B cell (primary cell): ENCODE measurements around the gene NUP214. TPM values are rescaled to one million over a fixed set of nuclear protein-coding genes. Genes with fewer than 3 reads are reported as not detected.

Experiments used
- ATAC-seq: fragments of 200-7000 bp; cut with Tn5 transposase; one replicate; pipeline ENCODE4 v1.10.0; 2021; ENCODE audit warnings: low read depth, mild to moderate bottlenecking, moderate number of reproducible peaks, moderate library complexity
- CTCF ChIA-PET: fragments of 350-600 bp; sonication (Branson Sonifier 250); formaldehyde crosslinking; loops from one replicate; lab custom pipeline; 2021; ENCODE audit warnings: antibody characterized with exemption, inconsistent platforms; lab: Charles Lee
- POLR2A ChIA-PET: fragments of 350-600 bp; sonication (Branson Sonifier 250); formaldehyde crosslinking; loops from one replicate; lab custom pipeline; 2021; ENCODE audit warnings: antibody characterized with exemption; lab: Charles Lee
- DNase-seq: peaks from one replicate; pipeline ENCODE4 v3.0.0; 2013
- H2AFZ ChIP-seq: 2 replicates; pipeline ENCODE4 v1.6.1; 2012; ENCODE audit warnings: mild to moderate bottlenecking, low read depth, low read length; ENCODE audit not compliant: insufficient read depth, poor library complexity, severe bottlenecking
- H3K27ac ChIP-seq, 2 donors: 1 replicate in 1 of 2; 2 replicates in 1 of 2; pipeline ENCODE4 v1.5.1; 2012 to 2013; ENCODE audit warnings: low read length in 2 of 2, mild to moderate bottlenecking in 2 of 2, moderate library complexity in 1 of 2
- H3K27me3 ChIP-seq, 4 experiments: fragments of 200-600 bp in 1 of 4; sonication (generic) in 1 of 4; replicated peaks in 1 of 4; 1 replicate in 2 of 4; 2 replicates in 2 of 4; pipeline versions ENCODE4 v1.6.1 to v1.7.0; 2013 to 2016; ENCODE audit warnings: low read length in 3 of 4, mild to moderate bottlenecking in 2 of 4, mixed read lengths in 1 of 4, moderate library complexity in 1 of 4; ENCODE audit not compliant: insufficient read depth in 4 of 4, control insufficient read depth in 3 of 4; ENCODE audit errors: control extremely low read depth in 1 of 4
- H3K36me3 ChIP-seq, 2 experiments: replicated peaks in 1 of 2; 1 replicate in 1 of 2; 2 replicates in 1 of 2; pipeline versions ENCODE4 v1.6.1 to v1.7.1; 2013; ENCODE audit warnings: low read length in 1 of 2; ENCODE audit not compliant: insufficient read depth in 2 of 2, control insufficient read depth in 1 of 2; ENCODE audit errors: control extremely low read depth in 1 of 2, extremely low read depth in 1 of 2
- H3K4me1 ChIP-seq, 2 donors: fragments of 200-600 bp in 1 of 2; sonication (generic) in 1 of 2; 1 replicate in 1 of 2; 2 replicates in 1 of 2; pipeline versions ENCODE4 v1.5.1 to v1.6.1; 2013 to 2017; ENCODE audit warnings: low read length in 2 of 2; ENCODE audit not compliant: control insufficient read depth in 2 of 2, insufficient read depth in 2 of 2
- H3K4me2 ChIP-seq: replicated peaks from 2 replicates; pipeline ENCODE3; 2012; ENCODE audit warnings: mild to moderate bottlenecking, low read depth, low read length; ENCODE audit not compliant: poor library complexity, severe bottlenecking
- H3K4me3 ChIP-seq, 5 experiments: fragments of 200-600 bp in 1 of 5; sonication (generic) in 1 of 5; 1 replicate in 3 of 5; 2 replicates in 2 of 5; pipeline versions ENCODE4 v1.5.1 to v1.7.0; 2011 to 2016; ENCODE audit warnings: low read length in 4 of 5, mild to moderate bottlenecking in 4 of 5, low read depth in 2 of 5, control low read depth in 1 of 5, moderate library complexity in 1 of 5; ENCODE audit not compliant: insufficient read depth in 1 of 5; ENCODE audit errors: control extremely low read depth in 1 of 5, extremely low read depth in 1 of 5
- H3K79me2 ChIP-seq: fragments of 200-600 bp; sonication (generic); one replicate; pipeline ENCODE4 v1.6.0; 2016; ENCODE audit warnings: low read length; ENCODE audit not compliant: control insufficient read depth, insufficient read depth
- H3K9ac ChIP-seq: fragments of 200-600 bp; sonication (generic); 2 replicates; pipeline ENCODE4 v1.6.1; 2017; ENCODE audit warnings: mild to moderate bottlenecking, low read length, moderate library complexity
- H3K9me3 ChIP-seq, 3 donors: one replicate each; pipeline versions ENCODE4 v1.6.1 to v1.7.1; 2013; ENCODE audit warnings: low read length in 2 of 3; ENCODE audit not compliant: control insufficient read depth in 2 of 3, insufficient read depth in 1 of 3; ENCODE audit errors: control extremely low read depth in 1 of 3
- H4K20me1 ChIP-seq: 2 replicates; pipeline ENCODE4 v1.6.0; 2012; ENCODE audit warnings: mild to moderate bottlenecking, low read length; ENCODE audit not compliant: insufficient read depth, control insufficient read depth, poor library complexity, severe bottlenecking
- H3K27ac Mint-ChIP-seq: one replicate; pipeline ENCODE4 v1.8.0; 2021; ENCODE audit warnings: mixed read lengths
- H3K27me3 Mint-ChIP-seq: one replicate; pipeline ENCODE4 v1.8.0; 2021; ENCODE audit warnings: mixed read lengths
- H3K4me1 Mint-ChIP-seq: one replicate; pipeline ENCODE4 v1.8.0; 2021; ENCODE audit warnings: mixed read lengths
- H3K4me3 Mint-ChIP-seq: one replicate; pipeline ENCODE4 v1.8.0; 2021; ENCODE audit warnings: mixed read lengths
- H3K9me3 Mint-ChIP-seq: one replicate; pipeline ENCODE4 v1.8.0; 2022; ENCODE audit warnings: mixed read lengths; ENCODE audit not compliant: insufficient read depth
- EZH2 ChIP-seq: IDR thresholded peaks from 2 replicates; pipeline ENCODE4 v1.6.1; 2012; ENCODE audit warnings: borderline replicate concordance, low read depth, mild to moderate bottlenecking, moderate library complexity, low read length; ENCODE audit not compliant: insufficient read depth, poor library complexity, severe bottlenecking
- WGBS: methylation state at CpG from one replicate; pipeline ENCODE4 v1.1.5; 2013; ENCODE audit warnings: missing lambda C conversion rate; ENCODE audit not compliant: insufficient coverage; 5-methylcytosine and 5-hydroxymethylcytosine counted together
- intact Hi-C: fragments of 100-400 bp; cut with micrococcal nuclease; formaldehyde crosslinking; loops from one replicate; pipeline ENCODE4 v1.10.0; 2022
- polyA plus RNA-seq: library from polyadenylated mRNA; depleted of rRNA; stranded (reverse); fragments of >200 nt; gene quantifications from 2 replicates; pipeline ENCODE4 v1.2.3, GENCODE V29; 2012
- total RNA-seq, 2 donors: library from RNA; stranded (reverse); fragments of 120-200 nt in 1 of 2; gene quantifications; 1 replicate in 1 of 2; 2 replicates in 1 of 2; pipeline versions ENCODE4 v1.2.3 to v1.2.4, GENCODE V29; 2013 to 2022
- TF ChIP-seq, protein P1 (sequence below): fragments of 200-600 bp; IDR thresholded peaks from one replicate; pipeline ENCODE4 v1.8.0; 2022; ENCODE audit warnings: antibody characterized with exemption, mild to moderate bottlenecking

The NUP214 gene
- total and polyA plus RNA-seq, 2 donors (not counting 1 experiment from before 2014, with no cell fraction given), result 19.0 to 94.6 TPM

DNA sequence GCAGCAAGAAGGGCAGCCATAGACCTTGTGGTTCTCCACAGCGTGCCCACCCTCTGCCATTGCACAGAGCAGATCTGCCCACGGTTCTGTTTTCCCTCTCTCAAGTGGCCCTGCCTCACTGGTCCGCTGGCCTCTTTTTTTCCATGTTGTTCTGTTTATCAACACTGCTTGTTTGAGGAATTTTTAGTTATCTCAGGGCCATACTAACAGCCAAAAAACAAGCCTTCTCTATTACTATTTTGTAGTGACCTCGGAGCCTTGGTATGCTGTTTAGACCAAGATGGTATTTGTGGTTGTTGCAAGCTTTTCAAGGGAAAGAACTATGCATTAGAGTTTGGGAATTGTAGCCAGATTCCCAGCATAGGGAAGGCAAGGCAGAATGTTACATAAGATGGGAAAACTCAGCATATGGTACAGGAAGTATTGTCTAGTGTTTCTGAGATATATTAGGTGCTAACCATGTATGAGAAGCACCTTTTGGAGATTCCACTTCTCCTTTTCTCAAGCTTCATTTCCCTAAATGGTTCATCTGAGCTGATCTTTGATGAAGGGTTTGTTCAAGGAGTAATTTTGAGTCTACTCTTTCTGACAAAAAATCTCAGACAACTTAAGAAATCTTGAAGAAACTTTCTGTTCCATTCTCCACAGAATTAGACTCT is 54.3 kb downstream of the NUP214 start:
- H3K9ac ChIP-seq, result no peak overlapping the region
- WGBS, result 100% methylated on average over 1 of the region's 4 CpGs
- peaks cover 44% of the 10 kb centered on the region for H3K4me1 Mint-ChIP-seq
- DNase-seq (peak; percentile 71), ATAC-seq (peak; percentile 62)
- TF ChIP-seq, protein P1, sequence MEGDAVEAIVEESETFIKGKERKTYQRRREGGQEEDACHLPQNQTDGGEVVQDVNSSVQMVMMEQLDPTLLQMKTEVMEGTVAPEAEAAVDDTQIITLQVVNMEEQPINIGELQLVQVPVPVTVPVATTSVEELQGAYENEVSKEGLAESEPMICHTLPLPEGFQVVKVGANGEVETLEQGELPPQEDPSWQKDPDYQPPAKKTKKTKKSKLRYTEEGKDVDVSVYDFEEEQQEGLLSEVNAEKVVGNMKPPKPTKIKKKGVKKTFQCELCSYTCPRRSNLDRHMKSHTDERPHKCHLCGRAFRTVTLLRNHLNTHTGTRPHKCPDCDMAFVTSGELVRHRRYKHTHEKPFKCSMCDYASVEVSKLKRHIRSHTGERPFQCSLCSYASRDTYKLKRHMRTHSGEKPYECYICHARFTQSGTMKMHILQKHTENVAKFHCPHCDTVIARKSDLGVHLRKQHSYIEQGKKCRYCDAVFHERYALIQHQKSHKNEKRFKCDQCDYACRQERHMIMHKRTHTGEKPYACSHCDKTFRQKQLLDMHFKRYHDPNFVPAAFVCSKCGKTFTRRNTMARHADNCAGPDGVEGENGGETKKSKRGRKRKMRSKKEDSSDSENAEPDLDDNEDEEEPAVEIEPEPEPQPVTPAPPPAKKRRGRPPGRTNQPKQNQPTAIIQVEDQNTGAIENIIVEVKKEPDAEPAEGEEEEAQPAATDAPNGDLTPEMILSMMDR, result no peak
- TF ChIP-seq EZH2, result no peak
- CTCF ChIA-PET, result interaction anchor here (0.8 to 9.7 kb wide), 21 partner anchors 8 to 170 kb away, joined by 3 to 332 read pairs (median 6); partner anchors contain the start of genes FAM78A and PLPP7
- intact Hi-C loops, result no loop called here
- H3K9me3 Mint-ChIP-seq, result no peaks in the 10 kb centered on the region
- H4K20me1 ChIP-seq, result peaks cover 4% of the 10 kb centered on the region
- peaks cover 10% of the 10 kb centered on the region for H3K79me2 ChIP-seq
- POLR2A ChIA-PET, result interaction anchor here (0.6 to 0.8 kb wide), 2 partner anchors 158 to 1291 kb away, joined by 5 to 7 read pairs; no protein-coding TSS in a partner anchor
- no peaks in the 10 kb centered on the region for H3K9me3 ChIP-seq
- H3K27ac ChIP-seq, result peak overlapping the region in 1 of 2 donors; percentile 54
- H3K4me3 Mint-ChIP-seq, result peak overlapping the region; percentile 55
- H3K27me3 Mint-ChIP-seq, result no peaks in the 10 kb centered on the region
- peaks cover 36 to 40% of the 10 kb centered on the region in 2 donors for H3K4me1 ChIP-seq
- H3K36me3 ChIP-seq, result peaks cover 1 to 33% of the 10 kb centered on the region in 2 experiments
- H3K27ac Mint-ChIP-seq, result peak overlapping the region; percentile 74
- H2AFZ ChIP-seq, result no peak overlapping the region
- peak overlapping the region; percentile 53 for H3K4me2 ChIP-seq
- no peaks in the 10 kb centered on the region for H3K27me3 ChIP-seq
- no peak overlapping the region for H3K4me3 ChIP-seq

DNA sequence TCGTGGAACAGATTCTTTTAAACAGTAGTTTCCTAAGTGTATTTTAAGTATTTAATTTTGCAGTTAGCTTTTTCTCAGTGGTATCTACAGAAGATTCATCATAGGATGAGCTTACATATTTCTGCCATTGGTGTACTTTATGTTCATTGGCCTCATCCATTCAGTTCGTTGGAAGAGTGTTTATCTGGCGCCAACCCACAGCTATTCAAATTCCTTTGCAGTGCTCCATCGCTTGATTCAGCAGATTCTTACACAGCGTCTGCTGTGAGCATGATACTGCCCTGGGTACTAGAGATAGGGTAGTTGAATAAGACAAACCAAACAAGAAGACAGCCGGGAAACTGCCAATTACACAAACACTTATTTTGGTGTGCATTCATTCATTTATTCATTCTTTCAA is 55.1 kb downstream of the NUP214 start:
- Histone ChIP-seq H3K4me2 (peak overlapping the region; percentile 53), H2AFZ (no peak overlapping the region), H3K4me1 (peaks cover 36 to 40% of the 10 kb centered on the region in 2 donors), H3K4me3 (no peak overlapping the region), H3K9ac (no peak overlapping the region), H3K27me3 (no peaks in the 10 kb centered on the region), H3K79me2 (peaks cover 10% of the 10 kb centered on the region), H3K36me3 (peaks cover 1 to 29% of the 10 kb centered on the region in 2 experiments), H4K20me1 (peaks cover 4% of the 10 kb centered on the region), H3K9me3 (no peaks in the 10 kb centered on the region), H3K27ac (no peak overlapping the region)
- no peak for ATAC-seq
- H3K27ac Mint-ChIP-seq, result no peak overlapping the region
- intact Hi-C loops, result no loop called here
- no peaks in the 10 kb centered on the region for H3K9me3 Mint-ChIP-seq
- DNase-seq, result no peak
- H3K27me3 Mint-ChIP-seq, result no peaks in the 10 kb centered on the region
- ChIA-PET POLR2A (interaction anchor here (0.6 to 0.8 kb wide), 2 partner anchors 157 to 1291 kb away, joined by 5 to 7 read pairs; no protein-coding TSS in a partner anchor), CTCF (interaction anchor here (0.7 to 9.7 kb wide), 16 partner anchors 10 to 154 kb away, joined by 3 to 332 read pairs (median 6); partner anchors contain the start of genes FAM78A and PLPP7)
- TF ChIP-seq, protein P1, result no peak
- no peak for TF ChIP-seq EZH2
- no CpG with 5 or more reads among the region's 6 CpGs for WGBS
- H3K4me3 Mint-ChIP-seq, result no peak overlapping the region
- peaks cover 44% of the 10 kb centered on the region for H3K4me1 Mint-ChIP-seq
